Upper lobe of right lung (tissue), 1 donor: ENCODE results near the gene SOX30. TPM values are rescaled to one million over a fixed set of nuclear protein-coding genes. Genes with fewer than 3 reads are reported as not detected.

ENCODE experiments used
- ATAC-seq: fragments of 200-7000 bp; cut with Tn5 transposase; one replicate; pipeline ENCODE4 v1.9.1; 2020; ENCODE audit warnings: mild to moderate bottlenecking, moderate library complexity
- DNase-seq: peaks from one replicate; pipeline ENCODE4 v3.0.0-alpha.2; 2020
- H3K27ac ChIP-seq: fragments of 200-600 bp; one replicate; pipeline ENCODE4 v1.8.0; 2022
- H3K27me3 ChIP-seq: fragments of 200-600 bp; one replicate; pipeline ENCODE4 v1.8.0; 2022; ENCODE audit warnings: mild to moderate bottlenecking
- H3K36me3 ChIP-seq: fragments of 200-600 bp; one replicate; pipeline ENCODE4 v1.8.0; 2022
- H3K4me1 ChIP-seq: fragments of 200-600 bp; one replicate; pipeline ENCODE4 v1.8.0; 2022
- H3K4me3 ChIP-seq: fragments of 200-600 bp; one replicate; pipeline ENCODE4 v1.8.0; 2022; ENCODE audit warnings: mild to moderate bottlenecking
- H3K9me3 ChIP-seq: fragments of 200-600 bp; one replicate; pipeline ENCODE4 v1.8.0; 2022
- intact Hi-C: fragments of 100-400 bp; cut with DNase I; formaldehyde crosslinking; loops from one replicate; pipeline ENCODE4 v1.11.0; 2022
- total RNA-seq: library from RNA; stranded (reverse); fragmentation: NEBNext Ultra II Directional; extraction: Animal tissue kit (Norgen Biotek cat#: 25700); gene quantifications from one replicate; pipeline ENCODE4 v1.2.1, GENCODE V29; 2021
- TF ChIP-seq, protein P1 (sequence below): fragments of 200-600 bp; IDR thresholded peaks from one replicate; pipeline ENCODE4 v1.8.0; 2022; ENCODE audit warnings: antibody characterized with exemption
- donor health status: DM: no; HTN: yes; CAD: no; lungs with severe emphysema.

SOX30 gene
- total RNA-seq, 1 donor from 2014 or later: 0.12 TPM

DNA sequence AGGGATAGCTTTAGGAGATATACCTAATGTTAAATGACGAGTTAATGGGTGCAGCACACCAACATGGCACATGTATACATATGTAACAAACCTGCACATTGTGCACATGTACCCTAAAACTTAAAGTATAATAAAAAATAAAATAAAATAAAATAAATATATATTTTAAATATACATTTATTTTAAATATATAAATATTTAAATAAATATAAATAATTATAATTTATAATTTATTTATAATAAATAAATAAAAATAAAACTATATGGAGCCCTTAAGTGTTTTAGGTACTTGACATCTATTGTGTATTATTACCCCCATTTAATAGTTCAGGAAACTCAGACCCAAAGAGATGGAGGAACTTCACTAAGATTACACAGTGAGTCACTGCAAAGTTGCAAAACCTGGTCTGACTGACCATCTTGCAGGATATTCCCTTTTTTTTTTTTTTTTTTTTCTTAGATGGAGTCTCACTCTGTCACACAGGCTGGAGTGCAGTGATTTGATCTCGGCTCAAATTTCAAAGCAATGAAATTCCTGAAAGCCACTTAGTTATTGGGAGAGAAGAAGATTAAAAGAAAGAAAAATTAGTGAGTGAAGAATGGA is 13.3 kb upstream of the SOX30 start:
- ATAC-seq (peak; percentile 35), DNase-seq (no peak)
- intact Hi-C loops: no loop called here
- TF ChIP-seq, protein P1, sequence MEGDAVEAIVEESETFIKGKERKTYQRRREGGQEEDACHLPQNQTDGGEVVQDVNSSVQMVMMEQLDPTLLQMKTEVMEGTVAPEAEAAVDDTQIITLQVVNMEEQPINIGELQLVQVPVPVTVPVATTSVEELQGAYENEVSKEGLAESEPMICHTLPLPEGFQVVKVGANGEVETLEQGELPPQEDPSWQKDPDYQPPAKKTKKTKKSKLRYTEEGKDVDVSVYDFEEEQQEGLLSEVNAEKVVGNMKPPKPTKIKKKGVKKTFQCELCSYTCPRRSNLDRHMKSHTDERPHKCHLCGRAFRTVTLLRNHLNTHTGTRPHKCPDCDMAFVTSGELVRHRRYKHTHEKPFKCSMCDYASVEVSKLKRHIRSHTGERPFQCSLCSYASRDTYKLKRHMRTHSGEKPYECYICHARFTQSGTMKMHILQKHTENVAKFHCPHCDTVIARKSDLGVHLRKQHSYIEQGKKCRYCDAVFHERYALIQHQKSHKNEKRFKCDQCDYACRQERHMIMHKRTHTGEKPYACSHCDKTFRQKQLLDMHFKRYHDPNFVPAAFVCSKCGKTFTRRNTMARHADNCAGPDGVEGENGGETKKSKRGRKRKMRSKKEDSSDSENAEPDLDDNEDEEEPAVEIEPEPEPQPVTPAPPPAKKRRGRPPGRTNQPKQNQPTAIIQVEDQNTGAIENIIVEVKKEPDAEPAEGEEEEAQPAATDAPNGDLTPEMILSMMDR: no peak
- H3K27ac ChIP-seq: no peak overlapping the region
- no peak overlapping the region for H3K4me3 ChIP-seq
- H3K4me1 ChIP-seq: peaks cover 4% of the 10 kb centered on the region
- no peaks in the 10 kb centered on the region for H3K36me3 ChIP-seq
- H3K9me3 ChIP-seq: no peaks in the 10 kb centered on the region
- H3K27me3 ChIP-seq: no peaks in the 10 kb centered on the region

DNA sequence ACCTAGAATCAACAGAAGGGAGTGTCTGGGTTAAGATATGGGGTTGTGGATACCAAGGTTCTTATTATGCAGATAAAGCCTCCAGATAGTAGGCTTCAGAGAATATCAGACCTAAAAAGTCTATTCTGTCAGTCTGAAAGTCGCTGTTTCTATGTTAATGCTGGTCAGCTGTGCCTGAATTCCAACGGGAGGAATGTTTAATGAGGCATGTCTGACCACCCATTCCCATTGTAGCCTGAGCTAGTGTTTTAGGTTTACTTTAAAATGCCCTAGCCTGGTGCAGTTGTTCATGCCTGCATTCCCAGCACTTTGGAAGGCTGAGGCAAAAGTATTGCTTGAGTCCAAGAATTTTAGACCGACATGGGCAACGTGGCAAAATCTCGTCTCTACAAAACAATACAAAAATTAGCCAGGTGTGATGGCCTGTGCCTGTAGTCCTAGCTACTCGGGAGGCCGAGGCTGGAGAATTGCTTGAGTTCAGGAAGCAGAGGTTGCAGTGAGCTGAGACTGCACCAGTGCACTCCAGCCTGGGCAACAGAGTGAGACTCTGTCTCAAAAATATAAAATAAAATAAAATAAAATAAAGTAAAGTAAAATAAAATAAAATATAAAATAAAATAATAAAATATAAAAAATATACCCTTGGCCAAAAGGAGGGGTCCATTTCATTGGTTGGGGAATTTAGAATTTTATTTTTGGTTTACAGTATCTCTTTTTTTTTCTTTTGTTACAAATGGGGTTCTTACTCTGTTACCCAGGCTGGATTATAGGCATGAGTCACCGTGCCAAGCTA is 7.8 kb upstream of the SOX30 start:
- no peak overlapping the region for H3K27ac ChIP-seq
- DNase-seq: no peak
- intact Hi-C loops: no loop called here
- H3K4me3 ChIP-seq: no peak overlapping the region
- no peaks in the 10 kb centered on the region for H3K9me3 ChIP-seq
- H3K36me3 ChIP-seq: no peaks in the 10 kb centered on the region
- no peak for ATAC-seq
- no peaks in the 10 kb centered on the region for H3K27me3 ChIP-seq
- no peaks in the 10 kb centered on the region for H3K4me1 ChIP-seq
- TF ChIP-seq, protein P1: no peak

DNA sequence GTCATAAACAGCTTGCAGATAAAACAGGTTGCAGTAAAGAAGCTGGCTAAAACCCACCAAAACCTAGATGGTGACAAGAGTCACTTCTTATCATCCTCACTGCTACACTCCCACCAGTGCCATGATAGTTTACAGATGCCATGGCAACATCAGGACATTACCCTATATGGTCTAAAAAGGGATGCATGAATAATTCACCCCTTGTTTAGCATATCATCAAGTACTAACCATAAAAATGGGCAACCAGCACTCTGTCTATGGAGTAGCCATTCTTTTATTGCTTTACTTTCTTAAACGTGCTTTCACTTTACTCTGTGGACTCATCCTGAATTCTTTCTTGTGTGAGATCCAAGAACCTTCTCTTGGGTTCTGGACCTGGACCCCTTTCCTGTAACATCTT is 6.7 kb upstream of the SOX30 start:
- no peaks in the 10 kb centered on the region for H3K4me1 ChIP-seq
- ATAC-seq: no peak
- intact Hi-C loops: no loop called here
- no peak overlapping the region for H3K4me3 ChIP-seq
- TF ChIP-seq, protein P1: no peak
- H3K36me3 ChIP-seq: no peaks in the 10 kb centered on the region
- no peaks in the 10 kb centered on the region for H3K27me3 ChIP-seq
- no peaks in the 10 kb centered on the region for H3K9me3 ChIP-seq
- no peak for DNase-seq
- no peak overlapping the region for H3K27ac ChIP-seq

DNA sequence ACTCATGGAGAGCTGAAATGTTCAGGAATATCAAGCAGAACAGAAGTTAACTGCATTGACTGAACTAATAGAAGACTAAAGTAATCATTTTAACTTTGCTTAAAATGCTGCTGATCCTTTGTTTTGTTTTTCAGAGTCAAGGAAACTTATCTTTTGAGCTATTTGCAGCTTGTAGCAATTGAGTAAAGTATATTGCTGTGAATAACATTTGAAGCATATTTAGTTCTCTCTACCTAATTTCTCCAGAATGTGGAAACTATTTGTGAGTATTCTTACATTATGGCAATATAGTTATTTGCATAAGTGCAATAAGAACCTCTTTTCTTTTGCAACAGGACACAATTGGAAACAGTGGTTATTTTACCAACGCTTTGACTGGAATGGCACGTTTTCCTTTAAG is 5.3 kb upstream of the SOX30 start:
- intact Hi-C loops: no loop called here
- H3K4me3 ChIP-seq: no peak overlapping the region

DNA sequence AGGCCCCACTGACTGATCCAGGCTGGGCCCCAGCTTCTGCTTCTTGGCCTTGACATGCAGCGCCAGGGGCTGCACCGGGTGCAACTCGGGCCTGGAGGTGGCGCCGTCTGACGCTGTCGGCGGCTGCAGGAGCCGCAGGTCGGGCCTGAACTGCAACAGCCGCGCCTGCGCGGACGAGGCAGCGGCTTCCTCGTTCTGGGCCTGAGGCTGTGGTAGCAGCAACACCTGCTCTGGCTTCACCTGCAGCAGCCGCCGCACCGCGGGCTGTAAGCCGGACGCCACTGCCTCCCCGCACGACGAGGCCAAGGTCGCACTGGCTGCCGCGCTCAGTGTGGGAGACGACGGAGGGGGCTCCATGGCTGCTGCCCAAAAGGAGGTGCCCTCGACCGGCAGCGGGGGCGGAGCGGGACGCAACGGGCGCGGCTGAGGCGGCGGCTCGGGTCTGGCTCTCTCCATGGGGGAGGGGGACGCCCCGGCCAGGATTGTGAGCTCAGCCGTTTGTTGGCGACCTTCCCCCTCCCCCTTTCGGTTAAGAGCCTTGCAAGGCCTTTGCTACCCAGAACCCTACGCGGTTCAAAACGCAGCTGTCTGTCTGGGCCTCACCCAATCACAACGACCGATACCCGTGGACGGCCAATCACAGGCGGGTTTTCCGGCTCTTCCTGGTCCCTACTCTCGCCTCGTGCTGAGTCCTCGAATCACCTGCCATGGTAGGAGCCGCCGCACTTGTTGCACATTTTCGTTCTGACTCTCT is 438 bp downstream of the SOX30 start:
- DNase-seq (peak; percentile 90), ATAC-seq (peak; percentile 99)
- H3K4me1 ChIP-seq: no peaks in the 10 kb centered on the region
- H3K27ac ChIP-seq: peak overlapping the region; percentile 32
- H3K9me3 ChIP-seq: no peaks in the 10 kb centered on the region
- H3K36me3 ChIP-seq: no peaks in the 10 kb centered on the region
- TF ChIP-seq, protein P1: peak; percentile 32
- intact Hi-C loops: no loop called here
- peak overlapping the region; percentile 57 for H3K4me3 ChIP-seq
- no peaks in the 10 kb centered on the region for H3K27me3 ChIP-seq

More for the DNA sequence above, 5.3 kb upstream of the SOX30 start:
- H3K27ac ChIP-seq: no peak overlapping the region
- H3K9me3 ChIP-seq: no peaks in the 10 kb centered on the region
- no peaks in the 10 kb centered on the region for H3K4me1 ChIP-seq
- H3K27me3 ChIP-seq: no peaks in the 10 kb centered on the region
- TF ChIP-seq, protein P1: no peak
- DNase-seq (no peak), ATAC-seq (no peak)
- no peaks in the 10 kb centered on the region for H3K36me3 ChIP-seq
